Stimulated activated naive CD4-positive, alpha-beta T cell treated with Interleukin-2 at 50 U/mL for 16 hours (primary cell): ENCODE data around the gene ELMO1.
"Not testable (repeated sequence)": the region's sequence is repeated elsewhere in the genome, so short reads cannot be mapped to it uniquely, and the experiment has no call there.

Source experiments
- DNase-seq: peaks from one replicate; lab custom pipeline; 2025; lab: John Stamatoyannopoulos, UW

Gene ELMO1

DNA sequence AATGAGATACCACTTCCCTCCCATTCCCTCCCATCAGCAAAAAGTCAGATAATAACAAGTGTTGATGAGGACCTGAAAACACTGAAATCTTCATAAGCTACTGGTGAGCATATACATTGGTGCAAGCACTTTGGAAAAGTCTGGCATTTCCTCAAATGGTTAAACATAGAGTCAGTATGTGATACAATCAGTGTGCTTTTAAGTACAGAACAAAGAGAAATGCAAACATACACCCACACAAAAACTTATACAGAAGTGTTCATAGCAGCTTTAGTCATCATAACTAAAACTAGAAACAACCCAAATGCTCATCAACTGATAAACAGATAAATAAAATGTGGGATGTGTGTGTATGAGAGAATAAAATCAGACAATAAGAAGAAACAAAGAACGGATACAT lies 261.9 kb downstream of the ELMO1 start:
- no peak for DNase-seq

DNA sequence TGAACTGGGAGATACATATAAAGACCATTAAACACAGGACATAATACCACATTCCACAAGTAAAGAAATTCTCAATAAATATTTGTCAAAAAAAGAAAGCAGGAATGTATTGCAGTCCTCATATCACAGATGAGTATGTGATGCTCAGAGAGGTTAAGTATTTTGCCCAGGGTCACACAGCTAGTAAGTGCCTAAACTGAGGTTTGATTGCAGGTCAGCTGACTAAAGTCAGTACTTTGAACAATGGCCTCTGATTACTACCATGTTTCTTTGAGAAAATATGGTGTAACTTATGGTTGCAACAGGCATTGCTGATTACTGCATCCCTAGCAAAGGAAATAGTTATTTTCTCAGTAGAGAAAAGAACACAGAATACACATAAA lies 267.1 kb downstream of the ELMO1 start:
- DNase-seq = no peak

DNA sequence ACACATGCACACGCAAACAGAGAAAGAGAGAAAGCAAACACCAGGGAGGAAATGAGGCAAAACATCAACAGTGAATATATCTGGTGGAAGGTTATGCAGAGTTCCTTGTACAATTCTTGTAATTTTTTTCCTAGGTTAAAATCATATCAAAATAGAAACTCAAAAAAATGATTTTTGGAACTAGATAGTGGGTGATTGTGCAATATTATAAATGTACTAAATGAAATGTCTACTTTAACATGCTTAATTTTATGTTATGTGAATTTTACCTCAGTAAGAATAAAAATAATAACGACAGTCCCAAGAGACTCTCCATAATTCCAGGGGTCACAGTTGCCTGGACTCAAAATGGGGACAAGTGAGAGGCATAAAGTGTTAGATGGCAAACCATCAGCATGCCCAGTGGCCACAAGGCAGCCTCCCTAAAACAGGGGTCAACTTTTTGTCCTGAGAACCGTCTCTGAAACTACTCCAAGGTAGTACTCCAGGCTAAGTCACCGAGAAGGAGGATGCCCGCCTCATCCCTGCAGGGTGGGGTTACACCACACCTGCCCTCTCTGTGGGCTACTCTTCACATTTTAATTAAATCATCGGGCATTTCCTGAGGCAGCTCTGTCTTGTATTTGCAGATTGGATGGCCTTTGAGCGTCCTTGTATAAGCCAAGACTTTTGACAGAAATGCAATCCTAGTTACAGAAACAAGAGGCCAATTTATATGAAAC lies 267.7 kb downstream of the ELMO1 start:
- no peak for DNase-seq

DNA sequence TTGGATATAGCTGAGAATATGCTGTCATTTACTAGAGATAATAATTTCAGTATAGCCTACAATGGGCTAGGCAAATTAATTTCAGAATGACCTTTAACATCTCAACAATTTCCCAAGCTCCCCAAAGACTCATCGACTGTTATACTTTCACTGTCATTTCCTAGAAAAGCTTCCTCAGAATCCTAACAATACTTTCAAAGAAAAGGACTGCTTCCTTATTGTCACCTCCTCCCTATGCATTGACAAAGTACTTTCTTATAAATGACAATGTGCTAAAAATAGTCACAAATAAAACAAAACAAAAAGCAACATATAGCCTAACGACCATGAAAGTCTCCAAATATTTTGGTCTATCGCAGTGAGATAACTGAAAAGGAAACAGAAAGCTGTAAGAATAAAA lies 272.6 kb downstream of the ELMO1 start:
- DNase-seq = no peak

DNA sequence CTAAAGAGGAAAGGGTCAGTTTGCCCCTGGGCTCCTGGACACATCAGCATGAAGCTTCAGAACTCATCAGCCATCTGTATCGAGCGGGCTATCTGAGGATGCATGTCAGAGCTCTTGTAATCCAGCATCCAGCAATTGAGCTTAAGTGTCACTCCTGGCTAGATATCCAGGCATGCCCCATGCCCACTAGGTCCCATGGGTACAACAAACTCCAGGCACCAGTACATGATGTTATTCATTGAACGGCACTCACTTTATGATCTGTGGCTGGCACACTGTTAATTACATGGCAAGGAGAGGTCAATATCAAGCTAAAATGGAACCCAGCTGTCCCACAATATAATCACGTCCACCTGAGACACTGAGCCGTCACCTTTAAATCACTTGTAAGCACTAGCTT lies 274.2 kb downstream of the ELMO1 start:
- no peak for DNase-seq

DNA sequence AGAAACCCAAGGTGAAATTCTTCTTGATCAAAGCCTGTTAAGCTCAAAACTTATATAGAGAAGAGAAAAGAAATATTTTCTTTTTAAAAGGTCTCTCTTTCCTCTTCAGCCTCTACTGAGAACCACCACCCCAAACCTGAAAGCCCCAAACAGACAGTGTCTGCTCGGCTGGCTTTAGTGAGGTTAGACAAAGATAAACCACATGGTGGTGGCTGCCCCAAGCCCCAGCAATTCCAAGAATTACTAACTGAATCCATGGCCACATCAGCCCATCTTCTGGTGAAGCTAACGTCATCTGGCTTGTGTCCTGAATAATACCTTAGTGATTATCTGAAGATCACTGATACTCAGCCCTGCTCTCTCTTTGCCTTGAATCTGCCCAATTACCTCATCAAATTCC lies 275.0 kb downstream of the ELMO1 start:
- no peak for DNase-seq

DNA sequence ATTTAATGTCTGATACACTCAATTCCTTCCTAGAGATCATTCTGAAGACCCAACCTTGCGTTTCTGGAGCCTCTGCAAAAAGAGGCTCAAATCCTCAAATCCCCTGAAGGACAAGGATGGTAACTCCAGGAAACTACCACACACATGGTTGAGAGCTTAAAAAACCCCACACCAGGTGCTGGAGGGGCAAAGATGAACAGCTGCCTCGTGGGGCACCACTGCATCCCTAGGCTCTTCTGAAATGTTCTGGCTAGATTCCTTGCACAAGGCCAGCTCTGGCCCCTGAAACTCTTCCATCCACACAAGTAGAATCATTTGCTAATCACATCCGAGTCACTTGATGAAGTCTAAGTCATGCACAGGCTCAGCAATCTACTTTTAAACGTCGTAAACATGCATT lies 286.6 kb downstream of the ELMO1 start:
- DNase-seq = no peak

DNA sequence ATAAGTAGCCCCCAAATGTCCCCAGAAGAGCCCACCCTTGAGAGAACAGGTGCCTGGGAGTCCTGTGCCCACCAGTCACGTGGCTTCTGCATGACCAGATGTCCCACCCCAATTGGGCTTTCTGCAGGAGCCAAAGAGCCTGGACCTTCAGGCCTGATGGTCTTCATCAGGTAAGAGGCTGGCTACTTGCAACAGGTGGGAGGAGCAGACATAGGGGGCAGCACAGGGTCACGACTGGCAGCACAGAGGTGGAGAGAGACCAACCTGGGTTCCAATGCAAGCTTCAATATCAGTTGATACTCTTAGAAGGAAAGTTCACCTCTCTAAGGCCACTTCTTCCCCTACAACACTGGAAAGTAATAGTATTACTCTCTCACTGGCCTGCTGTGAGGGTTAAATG lies 288.0 kb downstream of the ELMO1 start:
- no peak for DNase-seq

DNA sequence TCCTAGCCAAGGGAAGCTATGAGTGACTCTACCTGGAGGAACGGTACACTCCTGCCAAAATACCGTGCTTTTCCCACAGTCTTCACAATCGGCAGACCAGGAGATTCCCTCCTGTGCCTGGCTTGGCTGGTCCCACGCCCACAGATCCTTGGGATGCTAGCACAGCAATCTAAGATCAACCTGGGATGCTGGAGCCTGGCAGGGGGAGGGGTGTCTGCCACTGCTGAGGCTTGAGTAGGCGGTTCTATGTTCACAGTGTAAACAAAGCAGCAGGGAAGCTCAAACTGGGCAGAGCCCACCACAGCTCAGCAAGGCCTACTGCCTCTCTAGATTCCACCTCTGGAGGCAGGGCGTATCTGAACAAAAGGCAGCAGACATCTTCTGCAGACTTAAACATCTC lies 295.3 kb downstream of the ELMO1 start:
- no peak for DNase-seq

DNA sequence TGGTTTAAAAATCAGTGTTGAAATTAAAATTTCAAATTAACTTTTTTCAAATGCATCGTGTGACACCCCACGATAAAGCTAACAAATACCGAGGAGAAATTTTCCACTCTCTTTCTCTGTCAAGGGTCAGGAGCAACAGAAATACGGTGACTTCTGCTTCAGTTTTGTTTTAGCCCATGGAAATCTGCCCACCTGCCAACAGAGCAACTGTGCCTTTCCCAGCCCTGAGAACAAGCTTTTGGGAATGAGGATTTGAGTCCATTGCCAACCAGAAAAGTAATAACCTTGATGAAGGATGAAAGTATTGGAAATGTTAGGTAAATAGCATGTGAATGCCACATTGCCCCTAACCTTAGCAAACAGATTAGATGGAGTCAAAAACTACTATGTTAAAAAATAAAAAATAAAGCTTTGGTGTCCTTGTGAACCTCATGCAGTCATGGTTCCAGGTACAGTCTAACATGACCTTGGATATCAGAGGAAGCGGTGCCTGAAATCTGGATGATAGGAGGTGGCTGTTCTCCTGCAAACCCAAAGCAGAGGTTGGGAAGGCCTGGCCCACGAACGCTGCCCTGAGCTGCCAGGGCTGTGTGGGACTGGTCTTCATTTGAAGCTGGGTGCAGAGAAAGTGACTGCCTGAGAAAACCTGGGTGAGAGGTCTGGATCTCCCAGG lies 296.8 kb downstream of the ELMO1 start:
- no peak for DNase-seq

DNA sequence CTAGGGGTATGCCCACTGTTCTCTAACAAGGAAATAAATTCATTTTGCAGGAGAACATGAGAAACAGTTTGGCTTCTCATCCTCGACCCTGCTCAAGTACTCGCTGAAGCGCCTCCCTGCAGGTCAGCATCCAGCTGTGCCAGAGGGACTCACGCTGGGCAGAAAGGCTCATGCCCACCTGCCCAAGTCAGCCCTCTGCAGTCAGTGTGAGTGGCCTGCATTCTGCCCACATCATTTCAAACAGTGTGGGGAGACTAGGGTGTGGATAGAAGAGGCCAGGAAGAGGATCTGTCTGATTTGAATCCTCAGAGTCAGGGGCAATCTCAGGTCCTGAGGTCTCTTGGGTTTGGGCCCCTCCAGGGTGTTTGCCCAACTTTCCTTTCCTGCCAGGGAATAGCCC lies 297.8 kb downstream of the ELMO1 start:
- DNase-seq = no peak

DNA sequence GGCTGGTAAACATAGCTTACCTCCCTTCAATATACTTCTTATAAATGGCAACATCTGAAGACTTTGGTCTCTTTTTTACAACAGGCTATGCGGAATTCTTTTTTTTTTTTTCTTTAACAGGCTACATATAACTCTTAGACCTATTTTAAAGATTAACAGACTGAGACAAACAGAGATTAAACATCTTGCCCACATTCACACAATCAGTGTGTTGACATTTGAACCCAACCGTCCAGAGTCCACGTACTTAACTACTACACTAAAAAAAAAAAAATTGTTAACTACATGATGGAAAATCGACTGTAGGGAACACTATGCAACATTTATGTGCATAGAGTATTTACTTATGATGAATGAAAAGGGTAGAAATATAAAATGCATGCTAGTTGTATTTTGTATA lies 298.5 kb downstream of the ELMO1 start:
- DNase-seq = no peak

DNA sequence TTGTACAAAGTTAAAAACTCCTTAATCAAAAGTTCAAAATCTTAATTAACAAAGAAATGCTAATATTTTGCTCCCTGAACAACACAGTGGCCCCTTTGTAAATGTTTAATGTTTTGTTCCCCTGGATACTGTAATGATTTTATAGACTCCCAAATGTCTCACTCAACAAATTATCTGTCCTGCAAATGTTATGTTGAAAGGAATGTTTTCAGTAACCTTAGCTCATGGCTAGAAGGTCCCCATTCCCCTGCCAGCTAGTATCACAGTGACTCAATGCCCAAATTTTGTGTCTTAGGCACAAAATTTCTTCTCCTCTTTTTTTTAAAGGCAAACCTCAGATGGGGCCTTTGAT lies 298.9 kb downstream of the ELMO1 start:
- no peak for DNase-seq

DNA sequence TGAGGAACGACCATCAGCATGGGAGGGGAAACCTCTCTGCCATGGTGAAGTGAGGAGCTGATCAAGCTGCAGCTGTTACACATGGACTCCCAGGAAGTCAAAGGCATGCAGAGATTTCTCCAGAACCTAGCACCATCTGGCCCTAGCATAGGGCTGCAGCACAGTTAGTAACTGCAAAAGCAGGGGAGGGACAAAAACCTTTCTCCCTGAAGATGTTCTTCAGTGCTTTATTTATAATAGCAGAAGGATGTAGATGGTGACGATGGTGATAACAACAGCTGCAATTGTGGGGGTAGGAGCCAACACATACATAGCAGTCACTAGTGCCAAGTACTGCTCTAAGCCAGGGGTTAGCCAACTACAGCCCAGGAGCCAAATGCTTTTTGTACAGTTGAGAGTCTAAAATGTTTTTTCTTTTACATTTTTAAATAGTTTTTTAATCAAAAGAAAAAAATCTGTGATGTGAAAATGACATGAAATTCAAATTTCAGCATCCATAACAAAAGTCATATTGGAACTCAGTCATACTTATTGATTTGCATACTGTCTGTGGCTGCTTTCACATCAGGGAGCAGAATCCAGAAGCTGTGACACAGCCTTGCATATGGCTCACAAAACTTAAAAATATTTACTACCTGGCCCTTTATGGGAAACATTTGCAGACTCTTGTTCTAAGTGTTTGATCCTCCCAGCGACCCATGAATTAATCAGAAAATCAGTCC lies 299.5 kb downstream of the ELMO1 start:
- DNase-seq = no peak

DNA sequence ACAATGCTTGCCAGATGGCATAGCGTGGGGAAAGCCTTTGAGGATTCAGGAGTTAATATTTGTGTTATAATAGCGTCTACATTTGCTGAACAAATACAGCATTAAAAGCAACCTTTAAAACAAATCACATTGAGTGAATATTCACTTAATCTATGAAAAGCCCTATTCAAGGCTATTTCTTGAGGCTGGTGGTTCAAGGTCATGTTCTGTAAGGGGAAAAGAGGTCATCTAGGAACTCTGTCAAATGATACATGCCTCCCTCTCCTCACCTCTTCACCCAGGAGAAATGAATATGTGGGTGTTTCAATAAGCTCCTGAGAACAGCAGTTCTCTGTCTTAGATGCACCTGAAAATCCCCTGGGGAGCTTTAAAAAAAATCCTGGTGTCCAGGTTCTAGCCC lies 303.0 kb downstream of the ELMO1 start:
- DNase-seq = no peak

DNA sequence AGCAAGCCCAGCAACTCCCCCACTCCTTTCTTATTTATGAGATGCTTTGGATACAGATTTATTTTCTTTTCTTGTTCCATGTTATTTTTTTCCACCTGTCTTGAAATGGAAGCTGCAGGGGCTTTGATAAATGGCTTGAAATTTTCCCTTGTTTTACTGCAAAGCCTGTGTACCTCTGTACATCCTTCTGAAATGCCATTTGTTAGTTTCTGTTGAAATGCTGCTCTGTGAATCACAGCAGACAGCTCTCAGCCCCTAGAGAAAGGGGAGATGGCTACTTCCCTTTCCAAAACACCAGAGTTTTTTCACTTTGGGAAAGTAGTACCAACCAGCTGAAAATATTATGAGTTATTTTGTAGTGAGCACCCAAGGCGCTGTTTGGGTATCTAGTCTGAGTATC lies 304.2 kb downstream of the ELMO1 start:
- no peak for DNase-seq

DNA sequence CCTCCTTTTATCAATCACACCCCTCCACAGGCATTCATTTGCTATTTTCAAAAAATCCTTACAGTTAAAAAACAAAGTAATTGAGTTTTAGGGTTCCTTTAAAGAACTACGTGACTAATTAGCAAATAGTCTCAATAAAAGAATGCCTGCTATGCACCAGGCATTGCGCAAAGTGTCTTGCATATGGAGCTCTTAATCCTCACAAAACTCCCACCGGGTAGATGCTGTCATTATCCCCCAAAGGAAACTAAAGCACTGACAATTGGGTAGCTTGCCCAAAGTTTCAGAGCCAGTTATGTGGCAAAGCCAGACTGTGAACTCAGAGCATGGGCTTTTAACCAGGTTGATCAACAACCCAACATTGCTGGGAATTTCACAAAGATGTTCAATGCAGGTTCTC lies 305.7 kb downstream of the ELMO1 start:
- no peak for DNase-seq

DNA sequence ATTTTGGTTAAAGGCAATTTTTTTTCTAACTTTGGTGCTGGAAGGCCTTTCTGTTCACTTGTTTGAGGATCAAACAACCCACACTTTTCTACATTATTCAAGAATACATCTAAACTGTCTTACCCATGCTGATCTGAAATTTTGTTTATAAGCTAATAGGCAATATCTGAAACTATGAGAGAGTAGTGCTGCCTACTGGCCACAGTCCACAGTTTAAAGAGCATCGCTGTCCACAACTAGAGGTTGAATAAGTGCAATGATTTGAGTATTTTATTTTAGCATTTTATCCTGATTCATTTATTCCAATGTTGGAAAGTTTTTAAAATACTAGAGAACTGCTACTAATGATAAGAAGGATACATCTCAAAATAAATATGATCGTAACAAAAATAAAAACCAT lies 306.9 kb downstream of the ELMO1 start:
- no peak for DNase-seq

DNA sequence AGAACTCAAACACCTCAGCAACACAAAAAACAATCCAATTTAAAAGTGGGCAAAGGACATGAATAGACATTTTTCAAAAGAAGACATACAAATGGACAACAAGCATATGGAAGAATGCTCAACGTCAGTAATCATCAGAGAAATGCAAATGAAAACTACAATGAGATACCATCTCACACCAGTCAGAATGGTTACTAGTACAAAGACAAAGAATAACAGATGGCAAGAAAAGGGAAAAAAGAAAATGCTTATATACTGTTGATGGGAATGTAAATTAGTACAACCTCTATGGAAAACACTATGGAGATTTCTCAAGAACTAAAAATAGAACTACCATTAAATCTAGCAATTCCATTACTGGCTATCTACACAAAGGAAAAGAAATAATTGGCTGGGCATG lies 314.8 kb downstream of the ELMO1 start:
- not testable (repeated sequence) for DNase-seq

DNA sequence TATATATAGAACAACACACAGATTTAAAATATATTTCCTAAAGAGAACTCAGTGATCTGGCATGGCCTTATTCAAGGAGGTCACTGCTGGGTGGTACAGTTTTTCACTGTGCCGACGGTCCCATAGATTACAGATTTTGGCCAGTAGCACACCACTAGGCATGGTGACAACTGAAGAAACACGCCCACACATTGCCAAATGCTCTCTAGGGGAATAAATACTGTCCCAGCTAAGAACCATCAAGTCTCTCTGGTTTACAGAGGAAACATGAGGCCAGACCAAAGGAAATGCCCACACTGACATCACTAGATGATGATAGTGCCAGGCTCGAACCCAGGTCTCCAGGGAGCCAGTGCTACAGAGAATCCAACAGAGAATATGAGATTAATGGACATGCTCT lies 316.8 kb downstream of the ELMO1 start:
- DNase-seq = no peak

DNA sequence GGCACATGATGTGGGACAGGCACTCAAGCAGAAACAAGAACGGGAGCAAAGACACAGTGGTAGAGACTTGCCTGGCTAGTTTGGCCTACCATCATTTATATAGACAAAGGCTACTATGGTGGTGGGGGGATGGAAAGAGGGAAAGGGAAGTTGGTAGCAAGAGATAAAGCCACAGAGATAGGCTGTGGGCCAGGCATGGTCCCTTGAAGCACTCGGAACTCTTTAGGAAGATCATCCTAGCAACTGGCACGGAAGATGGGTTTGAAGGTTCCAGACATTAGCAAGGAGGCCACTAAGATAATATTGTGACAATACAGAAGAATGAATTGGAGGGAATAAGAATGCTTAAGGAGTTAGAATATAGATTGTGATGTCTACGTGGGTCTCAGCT lies 319.6 kb downstream of the ELMO1 start:
- no peak for DNase-seq

DNA sequence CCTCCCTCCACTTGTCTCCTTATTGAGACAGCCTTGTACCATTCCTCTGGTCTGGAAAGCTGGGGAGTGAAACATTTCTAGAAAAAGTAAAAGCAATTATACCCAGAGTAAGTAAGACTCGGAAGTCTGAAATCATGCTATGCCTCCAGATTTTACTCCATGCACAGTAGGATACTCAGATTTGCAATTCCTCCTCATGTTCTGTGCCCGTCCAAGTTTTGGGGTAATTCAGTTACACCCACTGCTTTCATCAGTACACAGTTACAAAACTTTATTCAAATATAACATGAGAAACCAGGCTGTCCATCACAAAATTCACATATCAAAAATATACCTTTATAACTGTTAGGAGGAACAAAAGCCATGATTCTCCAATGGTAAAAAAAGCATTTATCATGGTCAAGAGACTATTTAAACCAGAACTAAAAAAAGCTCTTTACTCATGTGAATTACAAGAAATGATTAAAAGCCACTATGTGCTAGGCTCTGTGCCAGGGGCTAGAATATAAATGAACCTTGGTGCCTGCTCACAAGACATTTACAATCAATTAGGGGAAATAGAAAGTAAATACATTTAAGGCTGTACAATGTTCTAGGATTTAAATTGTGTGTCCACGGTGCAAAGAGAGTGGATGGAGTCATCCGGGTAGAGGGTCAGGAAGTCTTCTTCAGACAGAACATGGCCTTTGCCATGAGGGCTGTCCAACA lies 320.2 kb downstream of the ELMO1 start:
- no peak for DNase-seq

DNA sequence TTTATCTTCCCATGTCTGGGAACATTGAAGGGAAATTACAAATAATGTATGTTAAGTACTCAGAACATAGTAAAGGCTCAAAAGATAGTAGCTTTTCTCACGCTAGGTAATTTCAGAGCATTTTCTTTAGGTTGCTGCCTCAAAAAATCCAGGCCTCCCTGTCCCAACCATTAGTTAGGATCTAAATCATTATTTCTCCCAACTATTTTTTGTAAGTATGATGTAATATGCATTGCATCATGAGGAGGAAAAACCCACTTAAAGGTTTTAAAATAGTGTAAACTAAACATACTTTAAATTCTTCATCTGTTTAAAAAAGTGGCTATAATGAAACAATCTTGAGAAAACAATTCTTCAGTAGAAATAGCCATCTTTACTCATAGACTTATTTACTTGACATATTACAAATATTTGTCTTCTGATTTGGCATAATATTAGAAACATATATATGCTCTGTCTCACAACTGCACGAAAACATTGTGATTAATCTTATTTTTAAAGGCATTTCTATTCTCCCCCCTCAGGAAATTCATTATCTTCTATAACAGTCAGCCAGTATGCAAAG lies 329.3 kb downstream of the ELMO1 start:
- DNase-seq = no peak
